GM18511 (cell line): ENCODE results near the gene SLC30A7.
"Not testable (repeated sequence)": the region's sequence is repeated elsewhere in the genome, so short reads cannot be mapped to it uniquely, and the experiment has no call there.

ENCODE experiments used
- ATAC-seq: cut with Tn5 transposase; IDR thresholded peaks from one replicate; pipeline ENCODE4 v1.9.1; 2021; ENCODE audit warnings: mild to moderate bottlenecking, moderate library complexity; ENCODE audit not compliant: unreplicated experiment

Gene SLC30A7

DNA sequence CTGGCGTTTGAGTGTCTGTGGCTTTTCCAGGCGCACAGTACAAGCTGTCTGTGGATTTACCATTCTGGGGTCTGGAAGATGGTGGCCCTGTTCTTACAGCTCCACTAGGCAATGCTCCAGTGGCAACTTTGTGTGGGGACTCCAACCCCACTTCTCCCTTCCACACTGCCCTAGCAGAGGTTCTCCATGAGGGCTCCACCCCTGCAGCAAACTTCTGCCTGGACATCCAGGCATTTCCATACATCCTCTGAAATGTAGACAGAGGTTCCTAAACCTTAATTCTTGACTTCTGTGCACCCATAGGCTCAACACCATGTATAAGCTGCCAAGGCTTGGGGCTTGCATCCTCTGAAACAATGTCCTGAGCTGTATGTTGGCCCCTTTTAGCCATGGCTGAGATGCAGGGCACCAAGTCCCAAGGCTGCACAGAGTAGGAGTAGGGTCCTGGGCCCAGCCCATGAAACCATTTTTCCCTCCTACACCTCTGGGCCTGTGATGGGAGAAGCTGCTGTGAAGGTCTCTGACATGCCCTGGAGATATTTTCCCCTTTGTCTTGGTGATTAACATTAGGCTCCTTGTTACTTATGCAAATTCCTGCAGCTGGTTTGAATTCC, 5.9 kb upstream of the SLC30A7 start:
- ATAC-seq = not testable (repeated sequence)

DNA sequence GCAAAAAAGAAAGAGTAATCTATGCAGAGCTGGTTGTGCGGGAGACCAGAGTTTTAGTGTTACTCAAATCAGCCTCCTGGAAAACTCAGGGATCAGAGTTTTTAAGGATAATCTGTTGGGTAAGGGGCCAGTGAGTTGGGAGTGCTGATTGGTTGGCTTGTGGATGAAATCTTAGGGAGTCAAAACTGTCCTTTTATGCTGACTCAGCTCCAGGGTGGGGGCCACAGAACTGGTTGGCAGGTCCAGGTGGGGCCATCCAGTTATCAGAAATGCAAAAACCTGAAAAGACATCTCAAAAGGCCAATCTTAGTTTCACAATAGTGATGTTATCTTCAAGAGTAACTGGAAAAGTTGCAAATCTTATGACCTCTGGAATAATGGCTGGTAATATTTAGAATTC, 4.5 kb upstream of the SLC30A7 start:
- no peak for ATAC-seq

DNA sequence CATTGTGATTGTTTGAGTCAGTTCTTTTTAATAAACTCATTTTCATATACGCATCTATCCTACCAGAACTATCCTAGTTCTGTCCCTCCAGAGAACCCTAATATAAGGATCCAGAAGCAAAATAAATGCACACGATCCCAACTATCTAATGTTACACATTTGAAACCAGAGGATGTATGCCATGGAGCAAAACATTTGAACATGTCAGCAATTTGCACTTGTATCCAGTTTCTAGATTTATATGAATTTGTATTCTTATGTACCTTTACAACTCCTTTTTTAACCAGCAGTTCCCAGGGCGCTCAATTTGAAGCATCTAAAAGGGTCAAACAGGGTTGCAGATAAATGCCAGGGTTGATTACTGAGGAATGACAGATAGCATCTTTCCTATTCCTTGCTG, 3.3 kb upstream of the SLC30A7 start:
- no peak for ATAC-seq

DNA sequence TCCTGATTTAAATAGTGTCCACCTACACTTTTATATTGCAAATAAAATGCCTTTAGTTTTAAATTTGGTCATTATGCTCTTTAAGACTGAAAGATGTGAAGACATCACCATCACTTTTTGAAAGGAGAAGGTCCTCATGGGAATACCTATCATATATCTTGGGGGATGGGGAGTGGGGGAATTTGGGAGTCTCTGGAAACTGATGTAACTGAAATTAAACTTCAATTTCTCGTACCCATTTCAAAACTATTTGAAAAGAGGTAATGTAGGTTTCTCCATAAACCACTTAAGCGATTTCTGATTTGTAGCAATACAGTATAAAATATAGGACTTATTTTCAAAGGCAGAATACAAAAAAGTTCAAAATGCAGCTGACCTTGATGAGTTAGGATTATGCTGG, 2.2 kb upstream of the SLC30A7 start:
- ATAC-seq = no peak

DNA sequence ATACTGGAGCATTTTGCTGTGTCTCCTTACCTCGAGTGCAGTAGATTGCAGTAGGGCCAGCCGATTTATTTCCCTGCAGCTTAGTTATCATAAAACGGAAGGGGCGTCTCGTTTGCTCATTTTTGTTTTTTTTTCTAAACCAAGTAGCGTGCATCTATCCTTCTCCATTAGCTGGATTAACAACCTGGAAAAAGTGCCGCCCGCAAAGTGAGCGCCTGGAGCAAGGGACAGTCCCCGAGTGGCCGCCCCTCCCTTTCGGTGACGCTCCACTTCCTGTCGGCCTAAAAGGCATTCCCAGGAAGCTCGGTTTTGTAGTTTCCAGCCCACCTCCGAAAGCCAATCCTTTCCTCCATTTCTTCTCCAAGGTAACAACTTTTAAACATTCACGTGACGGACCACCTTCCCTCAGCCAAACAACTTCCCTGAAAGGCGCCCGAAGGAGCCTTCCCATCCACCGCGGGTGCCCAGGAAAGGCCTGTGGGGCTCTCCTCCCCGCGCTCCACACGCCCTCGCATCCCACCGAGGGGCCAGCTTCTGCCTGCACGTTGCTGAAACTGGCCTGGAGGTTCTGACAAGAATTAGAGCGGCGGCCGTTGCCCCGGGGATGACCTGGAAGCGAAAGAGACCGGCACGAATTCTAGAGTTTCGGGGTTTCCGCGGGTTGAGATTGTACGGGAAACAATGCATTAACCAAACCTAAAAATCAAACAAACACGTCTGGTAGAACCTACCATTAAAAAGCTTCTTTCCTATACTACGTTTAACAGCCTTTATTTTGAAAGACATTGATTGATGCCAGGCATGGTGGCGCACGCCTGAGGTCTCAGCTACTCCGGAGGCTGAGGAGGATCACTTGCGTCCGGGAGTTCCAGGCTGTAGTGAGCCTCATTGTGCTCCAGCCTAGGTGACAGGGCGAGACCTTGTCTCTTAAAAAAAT, 1.0 kb upstream of the SLC30A7 start, which contains the start of gene EXTL2:
Gene EXTL2, minus strand, starts transcription at position 240 of the 937 bp plus-strand sequence. CDS start 6,085 bp downstream, outside the sequence.
- peak; percentile 49 for ATAC-seq

DNA sequence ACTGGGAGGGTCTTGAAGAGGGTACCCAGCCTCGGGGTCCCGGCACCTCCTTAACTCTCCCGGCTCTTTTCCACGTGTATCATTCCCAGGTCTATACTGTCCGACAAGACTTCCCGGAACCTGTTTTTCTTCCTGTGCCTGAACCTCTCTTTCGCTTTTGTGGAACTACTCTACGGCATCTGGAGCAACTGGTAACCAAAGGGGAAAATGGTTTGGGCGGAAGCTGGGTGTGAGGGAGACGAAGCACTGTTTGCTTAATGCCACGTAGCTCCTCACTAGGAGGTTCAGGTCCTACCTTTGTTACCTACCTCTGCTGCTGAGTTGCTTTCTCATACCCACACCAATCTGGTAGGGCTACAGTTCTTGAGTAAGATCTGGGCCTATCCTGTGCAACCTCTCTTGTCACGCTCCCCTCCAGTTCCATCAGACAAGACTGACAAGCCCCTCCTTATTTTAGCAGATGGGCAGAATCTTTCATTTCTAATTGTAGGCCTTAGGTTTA, 642 bp downstream of the SLC30A7 start:
- peak; percentile 44 for ATAC-seq

DNA sequence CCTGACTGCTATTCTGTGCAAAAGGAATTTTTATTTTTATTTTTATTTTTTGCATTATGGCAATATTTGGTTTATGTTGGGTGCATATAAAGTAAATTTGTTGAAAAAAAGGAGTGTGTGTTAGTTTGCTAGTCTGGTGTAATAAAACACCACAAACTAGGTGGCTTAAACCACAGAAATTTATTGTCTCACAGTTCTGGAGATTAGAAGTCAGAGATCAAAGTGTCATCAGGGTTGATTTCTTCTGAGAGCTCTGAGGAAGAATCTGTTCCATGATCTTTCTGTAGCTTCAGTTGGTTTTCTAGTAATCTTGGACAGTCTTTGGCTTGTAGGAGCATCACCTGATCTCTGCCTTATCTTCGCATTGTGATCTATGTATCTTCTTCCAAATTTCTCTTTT, 6.5 kb downstream of the SLC30A7 start:
- no peak for ATAC-seq

DNA sequence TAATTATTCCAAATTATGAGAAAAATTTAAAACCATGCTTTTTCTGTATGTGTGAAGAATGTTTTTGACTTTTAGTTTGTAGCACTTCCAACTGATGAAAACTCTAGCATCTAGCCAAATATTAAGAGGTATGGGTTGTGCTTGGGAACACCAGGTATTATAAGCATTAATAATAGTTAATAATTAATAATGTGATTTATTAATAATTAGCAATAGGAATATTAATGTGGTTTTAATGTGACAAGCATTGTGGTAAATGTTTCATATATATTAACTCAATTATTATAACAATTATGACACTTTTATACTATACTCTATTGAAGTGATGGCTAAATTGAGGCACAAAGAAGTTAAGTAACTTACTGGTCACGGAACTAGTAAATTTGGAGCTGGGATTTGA, 7.9 kb downstream of the SLC30A7 start:
- no peak for ATAC-seq

DNA sequence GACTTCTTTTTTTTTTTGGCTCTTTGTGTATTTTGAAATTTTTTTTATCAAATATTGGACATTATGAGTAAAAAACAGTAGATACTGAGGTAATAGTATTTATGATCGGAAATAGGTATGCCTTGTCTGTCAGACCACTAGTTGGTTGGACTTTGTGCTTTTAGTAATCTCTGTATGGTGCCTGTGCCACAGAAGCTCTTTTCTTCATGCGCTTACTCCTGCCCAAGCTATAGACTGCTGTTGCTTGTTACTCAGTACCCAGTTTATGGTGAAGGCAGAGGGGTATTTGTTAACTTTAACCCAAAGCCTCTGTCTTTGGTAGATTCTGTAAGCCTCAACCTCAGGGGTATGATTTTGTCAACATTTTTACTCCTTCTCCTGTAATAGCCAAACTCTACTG, 8.6 kb downstream of the SLC30A7 start:
- ATAC-seq = no peak

DNA sequence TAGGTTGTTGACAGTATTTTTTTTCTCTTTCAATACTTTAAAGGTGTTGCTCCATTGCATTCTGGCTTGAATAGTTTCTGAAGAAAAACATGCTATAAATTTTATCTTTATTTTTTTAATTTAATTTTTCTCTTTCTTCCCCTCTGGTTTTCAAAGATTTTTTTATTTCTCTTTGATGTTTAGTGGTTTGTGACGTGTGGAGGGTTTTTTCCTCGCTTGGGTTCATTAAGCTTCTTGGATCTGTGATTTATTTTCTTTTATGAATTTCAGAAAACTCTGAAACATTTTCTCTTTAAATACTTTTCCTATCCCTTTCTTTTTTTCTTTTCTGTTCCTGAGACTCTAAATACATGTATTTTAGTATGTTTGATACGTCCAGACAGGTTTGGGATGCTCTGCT, 9.3 kb downstream of the SLC30A7 start:
- ATAC-seq = no peak

DNA sequence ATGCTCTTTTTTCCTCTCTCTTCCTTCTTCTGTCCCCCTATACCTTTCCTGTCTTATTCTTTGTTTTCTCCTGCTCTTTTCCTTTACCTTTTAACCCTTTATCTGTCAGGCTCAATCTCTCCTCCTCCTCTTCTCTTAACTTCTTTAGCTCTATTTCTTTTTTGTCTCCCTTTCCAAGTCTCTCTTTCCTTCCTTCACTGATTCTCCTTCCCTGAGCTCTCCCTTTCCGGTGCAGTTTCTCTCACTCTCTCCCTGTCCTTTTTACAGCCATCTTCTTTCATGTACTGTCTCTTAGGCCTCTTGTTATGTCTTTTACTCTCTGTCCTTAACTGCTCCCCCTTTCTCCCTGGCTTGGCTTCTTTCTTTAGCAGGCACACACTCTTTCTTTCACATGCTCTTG, 12.0 kb downstream of the SLC30A7 start:
- ATAC-seq = no peak

DNA sequence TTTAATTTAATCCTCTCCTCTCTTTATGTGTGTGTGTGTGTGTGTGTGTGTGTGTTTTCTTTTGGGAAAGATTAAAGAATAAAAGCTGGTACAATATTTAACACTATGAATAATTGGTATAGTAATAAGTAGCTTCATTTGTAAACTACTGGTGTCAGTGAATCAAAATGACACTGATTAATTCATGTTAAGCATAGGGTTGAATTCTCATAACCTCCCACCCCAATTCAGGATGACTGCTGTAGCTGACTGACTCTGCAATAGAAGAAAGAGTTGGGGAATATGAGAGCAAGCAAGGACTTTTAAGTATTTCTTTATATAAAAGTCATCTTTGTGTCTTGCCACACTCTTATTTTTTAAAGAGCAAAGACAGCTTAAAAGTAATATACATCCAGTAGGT, 13.1 kb downstream of the SLC30A7 start:
- no peak for ATAC-seq

DNA sequence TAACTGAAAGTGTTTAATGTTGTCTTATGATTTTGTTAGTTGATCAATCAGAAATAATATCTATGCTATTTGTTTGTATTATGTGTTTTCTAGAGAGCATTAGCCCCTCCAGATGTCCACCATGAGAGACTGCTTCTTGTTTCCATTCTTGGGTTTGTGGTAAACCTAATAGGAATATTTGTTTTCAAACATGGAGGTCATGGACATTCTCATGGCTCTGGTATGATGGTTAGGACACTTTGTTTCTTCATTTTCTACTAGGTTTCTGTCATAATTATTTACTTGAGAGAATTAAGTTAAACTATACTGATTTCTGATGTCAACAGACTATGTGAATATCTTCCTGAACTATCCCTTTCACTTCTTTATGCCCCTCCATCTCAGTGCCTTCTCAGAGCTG, 16.1 kb downstream of the SLC30A7 start:
- no peak for ATAC-seq

DNA sequence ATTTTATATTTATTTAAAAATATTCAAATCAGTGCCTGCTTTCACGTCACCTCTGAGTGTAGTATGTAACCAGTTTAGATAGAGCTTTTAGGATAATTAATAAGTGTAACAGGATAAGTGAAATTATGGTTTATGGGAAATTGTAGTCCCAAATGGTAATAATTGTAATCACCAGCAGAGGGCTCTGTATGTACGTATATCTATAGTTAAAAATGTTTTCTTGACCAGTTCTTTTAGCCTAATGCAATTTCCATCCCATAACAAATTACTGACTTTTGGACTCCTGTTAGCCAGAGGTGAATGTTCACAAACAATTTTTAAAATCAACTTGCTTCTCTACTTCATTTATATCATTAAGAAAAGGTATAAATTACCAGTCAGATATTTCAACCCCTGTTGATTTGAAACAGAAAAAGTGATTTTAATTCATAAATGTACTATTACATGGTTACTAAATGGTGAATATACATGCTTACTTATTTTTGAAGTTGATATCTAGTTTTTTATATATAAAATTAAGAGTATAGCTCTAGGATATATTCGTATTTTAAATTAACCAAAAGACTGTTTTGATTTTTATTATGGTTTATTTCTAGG, 25.3 kb downstream of the SLC30A7 start:
- no peak for ATAC-seq

DNA sequence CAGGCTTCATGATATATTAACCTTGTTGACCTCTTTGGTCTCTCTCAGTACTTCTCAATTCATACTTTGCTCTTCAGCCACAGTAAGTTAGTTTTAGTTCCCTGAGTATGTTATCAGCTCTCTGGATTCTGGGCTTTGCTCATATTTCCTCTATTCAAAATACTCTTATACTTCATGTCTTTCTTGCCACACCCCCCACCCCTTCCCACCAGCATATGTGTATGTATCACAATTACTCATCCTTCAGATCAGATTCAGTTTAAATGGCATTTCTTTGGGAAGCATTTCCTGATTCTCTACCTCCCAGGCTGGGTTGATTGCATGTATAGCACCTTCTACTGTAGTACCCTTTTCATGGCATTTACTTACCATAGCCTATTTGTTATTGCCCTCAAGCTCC, 28.3 kb downstream of the SLC30A7 start:
- no peak for ATAC-seq

DNA sequence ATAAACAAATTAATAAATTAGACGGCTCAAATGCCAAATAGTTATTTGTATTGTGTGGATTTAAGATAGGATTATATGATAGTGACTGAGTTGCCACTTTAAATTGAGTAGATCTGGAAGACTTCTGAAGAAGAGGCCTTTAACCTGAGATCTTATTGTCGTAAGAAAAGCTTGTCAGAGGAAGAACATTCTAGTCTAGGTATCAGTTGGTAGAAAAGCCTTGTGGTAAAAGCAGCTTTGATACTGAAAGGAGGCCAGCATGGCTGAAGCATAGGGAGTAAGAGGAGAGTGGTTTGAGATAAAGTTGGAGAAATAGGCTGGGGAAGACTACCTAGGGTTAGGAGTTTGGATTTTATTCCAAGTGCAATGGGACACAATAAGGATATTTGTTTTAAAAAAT, 29.1 kb downstream of the SLC30A7 start:
- no peak for ATAC-seq

DNA sequence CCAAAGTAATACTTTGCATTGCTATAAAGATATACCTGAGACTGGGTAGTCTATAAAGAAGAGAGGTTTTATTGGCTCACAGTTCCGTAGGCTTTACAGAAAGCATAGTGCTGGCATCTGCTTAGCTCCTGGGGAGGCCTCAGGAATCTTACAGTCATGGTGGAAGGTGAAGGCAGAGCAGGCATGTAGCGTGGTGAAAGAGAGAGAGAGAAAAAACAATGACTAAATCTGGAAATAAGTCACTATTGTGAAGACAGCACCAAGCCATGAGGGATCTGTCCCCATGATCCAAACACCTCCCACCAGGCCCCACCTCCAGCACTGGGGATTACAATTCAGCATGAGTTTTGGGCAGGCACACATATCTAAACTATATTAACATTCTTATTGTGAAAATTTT, 30.4 kb downstream of the SLC30A7 start:
- no peak for ATAC-seq

DNA sequence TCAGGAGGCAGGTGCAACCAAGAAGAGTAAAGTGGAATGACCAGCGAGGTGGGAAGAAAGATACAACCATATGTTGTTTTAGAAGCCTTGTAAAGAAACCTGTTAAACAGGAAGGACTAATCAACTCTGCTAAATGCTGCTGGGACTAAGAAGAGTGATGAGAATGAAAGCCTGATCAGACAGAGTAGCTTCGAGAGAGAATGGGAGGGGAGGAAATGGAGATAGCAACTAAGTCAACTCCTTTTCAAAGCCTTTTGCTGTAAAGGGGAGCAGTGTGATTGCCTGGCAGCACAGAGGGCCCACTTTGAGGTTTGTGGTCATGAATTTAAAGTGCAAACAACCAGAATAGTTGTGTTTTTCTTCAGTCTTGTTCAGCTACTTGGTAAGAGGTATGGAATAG, 31.4 kb downstream of the SLC30A7 start:
- ATAC-seq = peak; percentile 69

DNA sequence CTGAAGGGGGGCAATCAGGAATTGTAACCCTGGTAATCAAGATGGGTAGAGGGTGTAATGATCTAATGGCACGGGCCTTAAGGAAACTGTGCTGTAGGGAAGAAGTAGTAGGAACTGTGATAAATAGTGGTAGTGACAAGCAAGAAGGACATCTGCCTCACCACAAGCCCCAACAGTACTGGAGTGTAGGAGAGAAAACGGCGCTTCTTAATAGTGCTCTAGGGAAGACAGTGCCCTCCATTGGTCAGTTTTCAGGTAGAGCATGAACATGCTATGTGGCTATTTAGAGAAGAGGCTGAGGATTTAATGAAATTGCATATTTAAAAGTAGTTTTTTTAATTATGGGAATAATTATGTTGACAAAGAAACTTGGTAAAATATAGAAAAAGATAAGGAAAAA, 32.2 kb downstream of the SLC30A7 start:
- no peak for ATAC-seq

DNA sequence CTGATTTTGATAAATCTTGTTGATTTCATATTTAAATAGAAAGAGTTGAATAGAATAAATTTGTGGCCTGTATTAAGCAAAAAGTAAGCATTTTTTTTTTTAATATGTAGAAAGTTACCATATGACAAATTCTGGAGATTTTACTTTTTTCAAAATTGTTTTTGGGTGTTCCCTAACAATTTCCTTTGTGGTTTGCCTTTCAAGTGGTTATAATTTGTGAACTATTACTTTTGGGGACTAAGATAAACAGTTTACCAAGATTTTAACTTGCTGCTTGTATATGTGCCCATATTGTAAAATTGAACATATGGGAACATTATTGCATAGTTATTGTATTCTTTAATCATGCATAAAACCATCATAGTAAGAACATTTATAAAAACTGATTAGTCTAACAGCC, 34.6 kb downstream of the SLC30A7 start:
- ATAC-seq = no peak

DNA sequence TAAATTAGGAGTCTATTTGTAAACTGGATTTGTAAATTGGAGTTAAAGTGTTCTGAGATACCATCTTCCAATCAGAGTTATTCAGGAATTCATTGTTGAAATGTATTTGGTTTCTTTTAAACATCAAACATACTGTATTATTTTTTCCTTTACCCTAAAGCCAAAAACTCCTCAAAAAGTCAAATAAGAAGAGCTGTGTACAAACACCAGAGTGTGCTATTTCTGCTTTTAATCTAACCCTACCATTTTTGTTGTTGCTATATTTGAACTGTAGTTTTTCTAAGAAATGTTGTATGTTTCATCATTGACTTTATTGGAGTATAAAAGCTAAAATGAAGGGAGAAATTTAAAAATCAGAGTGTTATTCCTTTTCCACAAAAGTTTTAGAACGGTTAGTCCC, 35.8 kb downstream of the SLC30A7 start:
- ATAC-seq = no peak

DNA sequence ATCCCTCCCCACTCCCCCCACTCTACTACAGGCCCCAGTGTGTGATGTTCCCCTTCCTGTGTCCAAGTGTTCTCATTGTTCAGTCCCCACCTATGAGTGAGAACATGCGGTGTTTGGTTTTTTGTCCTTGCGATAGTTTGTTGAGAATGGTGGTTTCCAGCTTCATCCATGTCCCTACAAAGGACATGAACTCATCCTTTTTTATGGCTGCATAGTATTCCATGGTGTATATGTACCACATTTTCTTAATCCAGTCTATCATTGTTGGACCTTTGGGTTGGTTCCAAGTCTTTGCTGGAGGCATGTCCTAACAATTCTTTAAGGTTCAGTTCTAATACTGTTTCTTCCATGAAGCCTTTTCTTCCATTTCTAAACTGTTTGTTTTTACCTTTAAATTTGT, 37.7 kb downstream of the SLC30A7 start:
- ATAC-seq = not testable (repeated sequence)
